SK-N-SH (cell line): ENCODE data around the gene TFF1. TPM values are rescaled to one million over a fixed set of nuclear protein-coding genes. Genes with fewer than 3 reads are reported as not detected.

Experiments
- CTCF ChIA-PET: fragments of 300-600, 350-600 bp; formaldehyde crosslinking; extraction: SDS; loops from one replicate; lab custom pipeline; 2021; lab: Yijun Ruan, JAX
- POLR2A ChIA-PET: fragments of 350-600 bp; sonication (Branson Sonifier 250); formaldehyde crosslinking; extraction: SDS; loops from one replicate; lab custom pipeline; 2020; ENCODE audit warnings: antibody characterized with exemption, inconsistent platforms; lab: Yijun Ruan, JAX
- DNase-seq: peaks from one replicate; pipeline ENCODE4 v3.0.0; 2012
- H2AFZ ChIP-seq: fragments of 200-600 bp; sonication (generic); 2 replicates; pipeline ENCODE4 v1.8.1; 2016; ENCODE audit warnings: antibody characterized with exemption, mild to moderate bottlenecking, low read depth
- H3F3A ChIP-seq: fragments of 200-600 bp; sonication (generic); replicated peaks from 2 replicates; pipeline ENCODE3; 2016; ENCODE audit warnings: antibody characterized with exemption, mild to moderate bottlenecking; ENCODE audit not compliant: insufficient read depth
- H3K27ac ChIP-seq, 2 experiments: fragments of 200-500 bp in 1 of 2; fragments of 200-600 bp in 1 of 2; sonication (Bioruptor generic) in 1 of 2; sonication (generic), shearing (Covaris generic) in 1 of 2; 2 replicates each; pipeline versions ENCODE4 v1.5.1 to v1.6.1; 2014 to 2016; ENCODE audit warnings: low read depth in 2 of 2, inconsistent platforms in 1 of 2, low read length in 1 of 2, mild to moderate bottlenecking in 1 of 2, mixed read lengths in 1 of 2
- H3K27me3 ChIP-seq: fragments of 200-600 bp; sonication (generic), shearing (Covaris generic); 2 replicates; pipeline ENCODE4 v1.6.1; 2016; ENCODE audit warnings: mixed run types; ENCODE audit not compliant: insufficient read depth
- H3K36me3 ChIP-seq, 2 experiments: fragments of 200-500 bp in 1 of 2; fragments of 200-600 bp in 1 of 2; sonication (Bioruptor generic) in 1 of 2; sonication (generic) in 1 of 2; replicated peaks in 1 of 2; 2 replicates each; pipeline versions ENCODE3 to v1.5.1; 2014 to 2016; ENCODE audit warnings: low read length in 1 of 2, mild to moderate bottlenecking in 1 of 2; ENCODE audit not compliant: insufficient read depth in 2 of 2, control insufficient read depth in 1 of 2
- H3K4me1 ChIP-seq, 2 experiments: fragments of 200-500 bp in 1 of 2; fragments of 200-600 bp in 1 of 2; sonication (Bioruptor generic) in 1 of 2; sonication (generic), shearing (Covaris generic) in 1 of 2; 2 replicates each; pipeline versions ENCODE4 v1.5.1 to v1.6.1; 2014 to 2016; ENCODE audit warnings: low read depth in 1 of 2, low read length in 1 of 2, mixed run types in 1 of 2; ENCODE audit not compliant: insufficient read depth in 2 of 2, control insufficient read depth in 1 of 2
- H3K4me2 ChIP-seq: fragments of 200-600 bp; sonication (generic), shearing (Covaris generic); 2 replicates; pipeline ENCODE4 v1.6.1; 2017; ENCODE audit warnings: mixed run types
- H3K4me3 ChIP-seq, 2 experiments: fragments of 200-500 bp in 1 of 2; fragments of 200-600 bp in 1 of 2; sonication (Bioruptor generic) in 1 of 2; sonication (generic), shearing (Covaris generic) in 1 of 2; 2 replicates each; pipeline versions ENCODE4 v1.5.1 to v1.8.1; 2014 to 2016; ENCODE audit warnings: low read depth in 2 of 2, inconsistent platforms in 1 of 2, low read length in 1 of 2, mild to moderate bottlenecking in 1 of 2, mixed read lengths in 1 of 2, moderate library complexity in 1 of 2
- H3K79me2 ChIP-seq: fragments of 200-600 bp; sonication (generic); 2 replicates; pipeline ENCODE4 v1.8.1; 2017; ENCODE audit warnings: mild to moderate bottlenecking; ENCODE audit not compliant: insufficient read depth
- H3K9ac ChIP-seq: fragments of 200-600 bp; sonication (generic); 2 replicates; pipeline ENCODE4 v1.6.1; 2017; ENCODE audit warnings: mixed run types
- H3K9me2 ChIP-seq: fragments of 200-600 bp; sonication (generic); 2 replicates; pipeline ENCODE4 v1.6.1; 2017; ENCODE audit warnings: mixed run types
- H3K9me3 ChIP-seq: fragments of 200-600 bp; sonication (generic); 2 replicates; pipeline ENCODE4 v1.6.1; 2017; ENCODE audit warnings: mixed run types, mild to moderate bottlenecking, moderate library complexity
- H4K20me1 ChIP-seq: fragments of 200-600 bp; sonication (generic); 2 replicates; pipeline ENCODE4 v1.6.1; 2017; ENCODE audit warnings: mild to moderate bottlenecking, mixed run types; ENCODE audit not compliant: insufficient read depth
- CHD2 ChIP-seq: fragments of 150-350 bp; IDR thresholded peaks from 2 replicates; pipeline ENCODE4 v1.6.1; 2018; ENCODE audit warnings: low read length; ENCODE audit not compliant: partially characterized antibody
- EP300 ChIP-seq, 2 experiments: IDR thresholded peaks; 2 replicates each; pipeline versions ENCODE4 v1.4.0 to v1.6.1; 2012; ENCODE audit warnings: borderline replicate concordance in 1 of 2, low read depth in 1 of 2, low read length in 1 of 2
- FOXJ3 ChIP-seq: sonication (generic); formaldehyde crosslinking; IDR thresholded peaks from 2 replicates; pipeline ENCODE4 v1.5.1; 2020; ENCODE audit warnings: mild to moderate bottlenecking, missing genetic modification reagents
- FOXM1 ChIP-seq: IDR thresholded peaks from 2 replicates; pipeline ENCODE4 v1.4.0; 2012; ENCODE audit warnings: low read depth, mild to moderate bottlenecking
- MXI1 ChIP-seq: IDR thresholded peaks from 2 replicates; pipeline ENCODE4 v1.6.1; 2012; ENCODE audit warnings: mild to moderate bottlenecking, low read depth, low read length, improper control_type of control experiment
- POLR2AphosphoS5 ChIP-seq: IDR thresholded peaks from 2 replicates; pipeline ENCODE4 v1.6.1; 2012; ENCODE audit warnings: low read depth, low read length
- RCOR1 ChIP-seq: fragments of 150-350 bp; IDR thresholded peaks from 2 replicates; pipeline ENCODE4 v1.6.1; 2017; ENCODE audit warnings: antibody characterized with exemption, low read length
- RXRA ChIP-seq: IDR thresholded peaks from 2 replicates; pipeline ENCODE4 v1.4.0; 2012; ENCODE audit warnings: low read depth, mild to moderate bottlenecking, borderline replicate concordance
- SMC3 ChIP-seq: IDR thresholded peaks from 2 replicates; pipeline ENCODE4 v1.6.1; 2012; ENCODE audit warnings: low read depth, low read length, improper control_type of control experiment
- TCF12 ChIP-seq: IDR thresholded peaks from 2 replicates; pipeline ENCODE4 v1.4.0; 2012
- TEAD4 ChIP-seq: IDR thresholded peaks from 2 replicates; pipeline ENCODE4 v1.4.0; 2012; ENCODE audit warnings: mild to moderate bottlenecking, borderline replicate concordance; ENCODE audit not compliant: insufficient read depth
- WGBS: methylation state at CpG from one replicate; pipeline ENCODE4 v1.1.6; 2017; ENCODE audit warnings: low lambda C conversion rate; 5-methylcytosine and 5-hydroxymethylcytosine counted together
- polyA plus RNA-seq, 3 experiments: library from polyadenylated mRNA; depleted of rRNA; stranded (reverse); fragments of >200 nt; gene quantifications; 2 replicates each; pipeline ENCODE4 v1.2.3, GENCODE V29; 2012
- TF ChIP-seq, protein P1 (sequence below): IDR thresholded peaks from 2 replicates; pipeline ENCODE4 v1.6.1; 2012; ENCODE audit warnings: mild to moderate bottlenecking, low read depth, low read length, moderate library complexity
- TF ChIP-seq, protein P2 (sequence below): IDR thresholded peaks from 2 replicates; pipeline ENCODE4 v1.4.0; 2012; ENCODE audit warnings: low read depth, borderline replicate concordance
- TF ChIP-seq, protein P3 (sequence below): IDR thresholded peaks from 2 replicates; pipeline ENCODE4 v1.4.0; 2012; ENCODE audit warnings: low read depth, borderline replicate concordance

TFF1 gene
- polyA plus RNA-seq, 1 of the 3 experiments (the other 2 are of a cell fraction) = not detected

DNA sequence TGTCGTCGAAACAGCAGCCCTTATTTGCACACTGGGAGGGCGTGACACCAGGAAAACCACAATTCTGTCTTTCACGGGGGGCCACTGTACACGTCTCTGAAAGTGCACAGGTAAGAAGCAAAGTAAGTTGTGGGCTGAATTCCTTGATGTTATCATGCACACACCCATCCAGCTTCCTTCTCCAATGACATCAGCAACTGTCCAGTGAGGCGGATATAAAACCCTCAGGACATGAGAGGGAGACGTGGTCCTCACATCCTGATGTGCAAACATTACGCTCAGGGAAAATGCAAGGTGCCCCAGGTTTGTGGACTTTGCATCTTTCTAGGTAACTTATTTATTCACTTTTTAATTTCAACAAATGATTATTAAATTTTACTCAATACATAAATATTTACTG lies 3.0 kb downstream of the TFF1 start:
- CTCF ChIA-PET = interaction anchor here (0.8 to 1.2 kb wide), 2 partner anchors 18 to 53 kb away, joined by 3 to 4 read pairs; no protein-coding TSS in a partner anchor
- TF ChIP-seq RXRA (no peak), TCF12 (no peak), POLR2AphosphoS5 (no peak), FOXJ3 (CRISPR knock-in tag) (no peak), CHD2 (no peak), TEAD4 (no peak), FOXM1 (no peak), SMC3 (no peak), MXI1 (no peak), RCOR1 (no peak), EP300 (IDR thresholded peaks at IDR 0.05; ENCODE audit: borderline replicate concordance in 1 of 2, low read depth in 1 of 2, low read length in 1 of 2) (no peak)
- TF ChIP-seq, protein P1, sequence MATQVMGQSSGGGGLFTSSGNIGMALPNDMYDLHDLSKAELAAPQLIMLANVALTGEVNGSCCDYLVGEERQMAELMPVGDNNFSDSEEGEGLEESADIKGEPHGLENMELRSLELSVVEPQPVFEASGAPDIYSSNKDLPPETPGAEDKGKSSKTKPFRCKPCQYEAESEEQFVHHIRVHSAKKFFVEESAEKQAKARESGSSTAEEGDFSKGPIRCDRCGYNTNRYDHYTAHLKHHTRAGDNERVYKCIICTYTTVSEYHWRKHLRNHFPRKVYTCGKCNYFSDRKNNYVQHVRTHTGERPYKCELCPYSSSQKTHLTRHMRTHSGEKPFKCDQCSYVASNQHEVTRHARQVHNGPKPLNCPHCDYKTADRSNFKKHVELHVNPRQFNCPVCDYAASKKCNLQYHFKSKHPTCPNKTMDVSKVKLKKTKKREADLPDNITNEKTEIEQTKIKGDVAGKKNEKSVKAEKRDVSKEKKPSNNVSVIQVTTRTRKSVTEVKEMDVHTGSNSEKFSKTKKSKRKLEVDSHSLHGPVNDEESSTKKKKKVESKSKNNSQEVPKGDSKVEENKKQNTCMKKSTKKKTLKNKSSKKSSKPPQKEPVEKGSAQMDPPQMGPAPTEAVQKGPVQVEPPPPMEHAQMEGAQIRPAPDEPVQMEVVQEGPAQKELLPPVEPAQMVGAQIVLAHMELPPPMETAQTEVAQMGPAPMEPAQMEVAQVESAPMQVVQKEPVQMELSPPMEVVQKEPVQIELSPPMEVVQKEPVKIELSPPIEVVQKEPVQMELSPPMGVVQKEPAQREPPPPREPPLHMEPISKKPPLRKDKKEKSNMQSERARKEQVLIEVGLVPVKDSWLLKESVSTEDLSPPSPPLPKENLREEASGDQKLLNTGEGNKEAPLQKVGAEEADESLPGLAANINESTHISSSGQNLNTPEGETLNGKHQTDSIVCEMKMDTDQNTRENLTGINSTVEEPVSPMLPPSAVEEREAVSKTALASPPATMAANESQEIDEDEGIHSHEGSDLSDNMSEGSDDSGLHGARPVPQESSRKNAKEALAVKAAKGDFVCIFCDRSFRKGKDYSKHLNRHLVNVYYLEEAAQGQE = no peak
- TF ChIP-seq, protein P2, sequence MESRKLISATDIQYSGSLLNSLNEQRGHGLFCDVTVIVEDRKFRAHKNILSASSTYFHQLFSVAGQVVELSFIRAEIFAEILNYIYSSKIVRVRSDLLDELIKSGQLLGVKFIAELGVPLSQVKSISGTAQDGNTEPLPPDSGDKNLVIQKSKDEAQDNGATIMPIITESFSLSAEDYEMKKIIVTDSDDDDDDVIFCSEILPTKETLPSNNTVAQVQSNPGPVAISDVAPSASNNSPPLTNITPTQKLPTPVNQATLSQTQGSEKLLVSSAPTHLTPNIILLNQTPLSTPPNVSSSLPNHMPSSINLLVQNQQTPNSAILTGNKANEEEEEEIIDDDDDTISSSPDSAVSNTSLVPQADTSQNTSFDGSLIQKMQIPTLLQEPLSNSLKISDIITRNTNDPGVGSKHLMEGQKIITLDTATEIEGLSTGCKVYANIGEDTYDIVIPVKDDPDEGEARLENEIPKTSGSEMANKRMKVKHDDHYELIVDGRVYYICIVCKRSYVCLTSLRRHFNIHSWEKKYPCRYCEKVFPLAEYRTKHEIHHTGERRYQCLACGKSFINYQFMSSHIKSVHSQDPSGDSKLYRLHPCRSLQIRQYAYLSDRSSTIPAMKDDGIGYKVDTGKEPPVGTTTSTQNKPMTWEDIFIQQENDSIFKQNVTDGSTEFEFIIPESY = no peak
- TF ChIP-seq, protein P3, sequence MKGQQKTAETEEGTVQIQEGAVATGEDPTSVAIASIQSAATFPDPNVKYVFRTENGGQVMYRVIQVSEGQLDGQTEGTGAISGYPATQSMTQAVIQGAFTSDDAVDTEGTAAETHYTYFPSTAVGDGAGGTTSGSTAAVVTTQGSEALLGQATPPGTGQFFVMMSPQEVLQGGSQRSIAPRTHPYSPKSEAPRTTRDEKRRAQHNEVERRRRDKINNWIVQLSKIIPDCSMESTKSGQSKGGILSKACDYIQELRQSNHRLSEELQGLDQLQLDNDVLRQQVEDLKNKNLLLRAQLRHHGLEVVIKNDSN = no peak
- H3K79me2 ChIP-seq = no peaks in the 10 kb centered on the region
- POLR2A ChIA-PET = no interaction called here
- H3K4me1 ChIP-seq = no peaks in the 10 kb centered on the region
- no peaks in the 10 kb centered on the region for H3F3A ChIP-seq
- no peaks in the 10 kb centered on the region for H3K9me3 ChIP-seq
- 33% methylated on average over 8 of the region's 8 CpGs for WGBS
- H2AFZ ChIP-seq = no peak overlapping the region
- no peaks in the 10 kb centered on the region for H4K20me1 ChIP-seq
- H3K4me2 ChIP-seq = no peak overlapping the region
- no peaks in the 10 kb centered on the region for H3K9me2 ChIP-seq
- no peak overlapping the region for H3K9ac ChIP-seq
- H3K36me3 ChIP-seq = no peaks in the 10 kb centered on the region
- no peak overlapping the region for H3K4me3 ChIP-seq
- DNase-seq = no peak
- no peaks in the 10 kb centered on the region for H3K27me3 ChIP-seq
- H3K27ac ChIP-seq = no peak overlapping the region
